Gastrocnemius medialis (tissue), 4 donors: Measurements from ENCODE around the gene TOM1.

Experiments
- POLR2A ChIP-seq, 2 donors: fragments of 450-650 bp; IDR thresholded peaks; one replicate each; pipeline ENCODE4 v1.6.1; 2017; ENCODE audit warnings: antibody characterized with exemption in 2 of 2, mild to moderate bottlenecking in 2 of 2, moderate library complexity in 2 of 2
- TF ChIP-seq, protein P1 (sequence below), 5 experiments: fragments of 450-650 bp in 3 of 5; fragments of 200-600 bp in 2 of 5; sonication (generic) in 2 of 5; IDR thresholded peaks in 4 of 5; conservative IDR thresholded peaks in 1 of 5; 1 replicate in 4 of 5; 2 replicates in 1 of 5; pipeline ENCODE4 v1.5.1; 2016 to 2019; ENCODE audit warnings: antibody characterized with exemption in 5 of 5, mild to moderate bottlenecking in 3 of 5, moderate library complexity in 3 of 5

DNA sequence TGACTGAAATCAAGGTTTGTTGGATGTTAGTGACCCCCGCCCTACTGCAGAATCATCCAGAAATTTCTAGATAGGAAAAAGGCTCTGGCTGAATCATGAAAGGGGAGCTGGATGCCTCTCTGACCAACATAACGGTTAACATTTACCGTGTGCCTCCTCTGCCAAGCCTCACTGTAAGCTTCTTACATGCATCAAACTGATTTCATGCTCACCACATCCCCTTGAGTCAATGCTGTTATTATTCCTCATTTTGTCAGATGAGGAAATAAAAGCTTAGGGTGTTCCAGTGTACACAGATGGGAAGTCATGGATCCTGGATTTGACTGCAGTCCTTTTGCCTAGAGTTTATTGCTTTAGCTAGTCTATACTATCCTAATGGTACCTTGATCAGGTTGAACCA lies 75.3 kb downstream of the TOM1 start:
- TF ChIP-seq, protein P1, sequence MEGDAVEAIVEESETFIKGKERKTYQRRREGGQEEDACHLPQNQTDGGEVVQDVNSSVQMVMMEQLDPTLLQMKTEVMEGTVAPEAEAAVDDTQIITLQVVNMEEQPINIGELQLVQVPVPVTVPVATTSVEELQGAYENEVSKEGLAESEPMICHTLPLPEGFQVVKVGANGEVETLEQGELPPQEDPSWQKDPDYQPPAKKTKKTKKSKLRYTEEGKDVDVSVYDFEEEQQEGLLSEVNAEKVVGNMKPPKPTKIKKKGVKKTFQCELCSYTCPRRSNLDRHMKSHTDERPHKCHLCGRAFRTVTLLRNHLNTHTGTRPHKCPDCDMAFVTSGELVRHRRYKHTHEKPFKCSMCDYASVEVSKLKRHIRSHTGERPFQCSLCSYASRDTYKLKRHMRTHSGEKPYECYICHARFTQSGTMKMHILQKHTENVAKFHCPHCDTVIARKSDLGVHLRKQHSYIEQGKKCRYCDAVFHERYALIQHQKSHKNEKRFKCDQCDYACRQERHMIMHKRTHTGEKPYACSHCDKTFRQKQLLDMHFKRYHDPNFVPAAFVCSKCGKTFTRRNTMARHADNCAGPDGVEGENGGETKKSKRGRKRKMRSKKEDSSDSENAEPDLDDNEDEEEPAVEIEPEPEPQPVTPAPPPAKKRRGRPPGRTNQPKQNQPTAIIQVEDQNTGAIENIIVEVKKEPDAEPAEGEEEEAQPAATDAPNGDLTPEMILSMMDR (IDR thresholded peaks at IDR 0.05 in 4 of 5, conservative IDR thresholded peaks at IDR 0.05 in 1 of 5) = no peak
- no peak for TF ChIP-seq POLR2A (IDR thresholded peaks at IDR 0.05)
